ENCODE measurements around the gene RRP8.

The RRP8 gene

GRCh38 chr11:6619004-6619745, 15.8 kb upstream of the RRP8 start, which contains the start of gene TPP1:
TPP1 (minus strand) TSS chr11:6619422; CDS start chr11:6619400, 22 bp downstream.
- in situ Hi-C loops (cut with HindIII; ENCODE audit: low sequenced_read_pairs): loop anchor here (5.0 kb wide), 1 partner anchor 33 kb away; no protein-coding TSS in a partner anchor

GRCh38 chr11:6618117-6619003, 14.9 kb upstream of the RRP8 start:
- in situ Hi-C loops (cut with HindIII; ENCODE audit: low sequenced_read_pairs): loop anchor here (5.0 kb wide), 1 partner anchor 34 kb away; no protein-coding TSS in a partner anchor

DNA sequence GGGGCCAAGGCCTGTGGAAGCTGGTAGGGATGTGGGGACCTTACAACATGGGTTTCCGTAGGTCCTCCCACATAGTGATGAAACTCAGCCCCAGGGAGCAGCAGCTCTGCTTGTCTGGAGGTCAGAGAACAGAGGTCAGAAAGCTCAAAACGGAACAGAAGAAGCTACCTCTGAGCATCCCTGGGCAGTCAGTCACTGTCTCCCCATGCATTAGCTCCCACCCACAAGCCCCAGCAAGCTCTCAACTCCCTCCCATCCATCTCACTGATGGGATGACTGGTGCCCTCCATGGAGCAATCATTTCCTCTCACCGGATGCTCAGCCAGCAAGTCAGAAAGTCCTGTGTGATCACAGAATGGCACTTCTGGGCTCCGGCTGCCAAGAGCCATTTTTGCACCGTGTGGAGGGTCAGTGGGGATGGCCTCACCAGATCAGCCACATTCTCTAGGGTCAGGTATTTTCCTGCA, 13.9 kb upstream of the RRP8 start:
- in situ Hi-C loops (cut with HindIII; ENCODE audit: low sequenced_read_pairs): loop anchor here (5.0 kb wide), 1 partner anchor 35 kb away; no protein-coding TSS in a partner anchor

DNA sequence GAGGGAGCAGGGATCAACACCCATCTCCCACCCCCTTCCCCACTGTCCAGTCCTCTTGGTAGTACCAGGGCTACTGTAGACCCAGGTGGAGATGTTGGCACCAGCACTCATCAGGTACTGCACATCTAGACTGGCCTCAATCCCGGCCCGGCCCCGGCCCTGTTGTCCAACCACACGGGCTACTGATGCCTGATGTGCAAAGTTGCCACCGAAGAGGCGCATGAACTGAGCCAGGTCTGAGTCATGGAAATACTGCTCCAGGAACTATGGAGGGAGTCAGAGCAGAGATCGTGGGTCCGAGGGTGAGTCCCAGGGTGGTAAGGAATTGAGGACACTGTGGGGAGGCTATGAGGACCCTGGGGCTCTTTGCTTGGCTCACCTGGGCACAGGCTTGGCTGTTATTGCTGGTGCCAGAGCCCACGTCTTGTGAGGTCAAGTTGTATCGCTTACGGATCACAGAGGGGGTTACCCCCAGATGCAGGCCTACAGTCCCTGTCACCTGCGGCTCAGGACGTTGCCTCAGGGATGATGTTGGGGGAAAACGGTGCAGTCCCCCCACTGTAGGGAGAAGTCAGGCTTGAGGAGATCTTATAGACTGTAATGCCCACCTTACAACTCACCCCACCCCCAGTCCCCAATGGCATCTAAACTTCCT, 13.3 kb upstream of the RRP8 start:
- in situ Hi-C loops (cut with HindIII; ENCODE audit: low sequenced_read_pairs): loop anchor here (5.0 kb wide), 1 partner anchor 36 kb away; no protein-coding TSS in a partner anchor

- in situ Hi-C loops (cut with HindIII; ENCODE audit: low sequenced_read_pairs): loop anchor here (5.0 kb wide), 1 partner anchor 36 kb away; no protein-coding TSS in a partner anchor
Observed at GRCh38 chr11:6615882-6616585, 12.6 kb upstream of the RRP8 start.

- in situ Hi-C loops (cut with HindIII; ENCODE audit: low sequenced_read_pairs): loop anchor here (5.0 kb wide), 1 partner anchor 37 kb away; no protein-coding TSS in a partner anchor
Observed at GRCh38 chr11:6615046-6615445, 11.6 kb upstream of the RRP8 start.

DNA sequence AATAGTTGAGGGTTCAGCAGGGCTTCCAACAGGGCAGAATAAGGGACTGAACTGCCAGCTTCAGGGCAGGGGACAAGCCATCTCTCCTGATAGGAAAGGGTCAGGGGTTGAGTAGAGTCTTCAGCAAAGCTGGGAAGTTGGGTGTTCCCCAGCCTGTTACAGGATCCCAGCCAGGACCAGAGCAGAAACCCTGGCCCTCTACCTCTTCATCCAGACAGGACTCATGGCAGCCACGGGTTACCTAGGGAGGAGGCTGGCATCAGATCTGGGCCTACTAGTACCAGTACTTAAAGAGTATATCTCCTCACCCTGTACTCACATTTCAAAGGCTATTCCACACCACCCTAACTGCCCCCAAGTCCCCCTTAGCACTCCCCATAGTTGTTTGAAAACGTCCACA, 11.0 kb upstream of the RRP8 start:
- in situ Hi-C loops (cut with HindIII; ENCODE audit: low sequenced_read_pairs): no loop called here

DNA sequence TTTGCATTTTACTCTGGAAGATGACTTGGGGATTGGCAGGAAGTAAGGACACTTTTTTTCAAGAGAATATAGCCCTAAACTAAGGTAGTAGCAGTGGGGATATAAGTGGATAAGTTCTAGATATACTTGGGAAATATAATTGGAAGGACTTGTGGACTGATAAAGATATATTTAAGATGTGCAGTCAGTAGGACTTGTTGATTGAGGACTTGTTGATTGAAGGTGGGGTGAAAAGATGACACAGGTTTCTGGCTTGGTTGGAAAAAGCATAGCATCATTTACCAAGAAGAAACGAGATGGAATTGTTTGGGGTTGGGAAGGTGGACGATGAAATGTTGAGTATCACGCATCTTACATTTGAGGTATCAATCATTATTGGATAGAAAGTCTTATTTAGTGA, 10.1 kb upstream of the RRP8 start:
- in situ Hi-C loops (cut with HindIII; ENCODE audit: low sequenced_read_pairs): no loop called here

GRCh38 chr11:6612213-6613041, 9.0 kb upstream of the RRP8 start, which contains the start of gene TAF10:
TAF10 (minus strand) TSS chr11:6612216; CDS start chr11:6612189, 27 bp downstream.
- in situ Hi-C loops (cut with HindIII; ENCODE audit: low sequenced_read_pairs): no loop called here

- in situ Hi-C loops (cut with HindIII; ENCODE audit: low sequenced_read_pairs): no loop called here
Observed at GRCh38 chr11:6611963-6612212, 8.5 kb upstream of the RRP8 start.

GRCh38 chr11:6611092-6611962, 7.9 kb upstream of the RRP8 start:
- in situ Hi-C loops (cut with HindIII; ENCODE audit: low sequenced_read_pairs): no loop called here

DNA sequence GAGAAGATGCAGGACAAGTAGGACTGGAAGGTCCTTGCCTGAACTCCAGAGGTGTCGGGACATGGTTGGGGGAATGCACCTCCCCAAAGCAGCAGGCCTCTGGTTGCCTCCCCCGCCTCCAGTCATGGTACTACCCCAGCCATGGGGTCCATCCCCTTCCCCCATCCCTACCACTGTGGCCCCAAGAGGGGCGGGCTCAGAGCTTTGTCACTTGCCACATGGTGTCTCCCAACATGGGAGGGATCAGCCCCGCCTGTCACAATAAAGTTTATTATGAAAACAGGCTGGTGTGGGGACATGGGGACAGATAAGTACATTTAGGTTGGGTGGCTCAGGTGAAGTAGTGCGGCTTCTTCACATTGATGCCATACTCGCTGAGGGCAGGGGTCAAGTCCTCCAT, 7.2 kb upstream of the RRP8 start:
- in situ Hi-C loops (cut with HindIII; ENCODE audit: low sequenced_read_pairs): no loop called here

DNA sequence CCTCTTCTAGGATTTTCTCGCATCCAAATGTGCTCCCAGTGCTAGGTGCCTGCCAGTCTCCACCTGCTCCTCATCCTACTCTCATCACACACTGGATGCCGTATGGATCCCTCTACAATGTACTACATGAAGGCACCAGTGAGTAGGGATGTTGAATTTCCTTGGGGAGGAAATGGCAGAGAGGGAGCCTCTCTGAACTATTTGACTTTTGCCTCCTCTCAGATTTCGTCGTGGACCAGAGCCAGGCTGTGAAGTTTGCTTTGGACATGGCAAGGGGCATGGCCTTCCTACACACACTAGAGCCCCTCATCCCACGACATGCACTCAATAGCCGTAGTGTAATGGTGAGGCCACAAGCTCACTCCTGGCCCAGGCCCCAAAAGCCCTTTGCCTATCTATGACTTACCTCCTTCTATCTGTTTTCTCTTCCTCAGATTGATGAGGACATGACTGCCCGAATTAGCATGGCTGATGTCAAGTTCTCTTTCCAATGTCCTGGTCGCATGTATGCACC, 6.1 kb upstream of the RRP8 start:
- in situ Hi-C loops (cut with HindIII; ENCODE audit: low sequenced_read_pairs): no loop called here

- in situ Hi-C loops (cut with HindIII; ENCODE audit: low sequenced_read_pairs): no loop called here
Observed at GRCh38 chr11:6608726-6609501, 5.5 kb upstream of the RRP8 start.

GRCh38 chr11:6608011-6608410, 4.6 kb upstream of the RRP8 start:
- in situ Hi-C loops (cut with HindIII; ENCODE audit: low sequenced_read_pairs): no loop called here

- in situ Hi-C loops (cut with HindIII; ENCODE audit: low sequenced_read_pairs): no loop called here
Observed at GRCh38 chr11:6607190-6607795, 3.9 kb upstream of the RRP8 start.

DNA sequence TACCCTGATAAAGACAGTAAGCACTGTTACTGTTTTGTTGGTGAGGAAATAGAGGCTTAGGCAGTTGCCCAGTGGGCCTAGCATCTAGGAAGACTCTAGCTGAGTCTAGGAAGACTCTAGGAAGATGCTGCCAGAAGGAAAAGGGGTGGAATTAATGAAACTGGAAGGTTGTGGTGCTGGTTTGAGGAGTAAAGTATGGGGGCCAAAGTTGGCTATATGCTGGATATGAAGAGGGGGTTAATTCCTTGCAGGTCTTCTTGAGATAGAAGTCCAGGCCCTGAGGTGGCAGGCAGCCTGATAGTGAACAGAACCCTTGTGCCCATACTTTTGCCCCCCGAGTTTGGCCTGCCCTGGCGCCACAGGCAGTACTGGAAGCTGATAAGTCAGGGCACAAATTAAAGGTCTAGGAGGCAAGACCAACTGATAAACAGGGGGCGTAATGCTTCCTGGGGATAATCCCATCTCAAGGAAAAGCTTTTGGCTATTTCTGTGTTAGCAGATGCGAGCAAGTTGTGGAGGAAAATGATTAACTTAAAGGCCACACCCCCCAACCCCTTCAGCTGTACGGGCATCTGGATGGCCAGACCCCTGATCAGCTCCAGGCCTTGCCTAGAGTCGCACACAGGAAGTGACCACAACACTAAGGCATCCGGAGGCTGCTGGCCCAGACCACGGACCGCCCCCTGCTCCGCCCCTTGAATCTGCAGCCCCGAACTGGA, 3.2 kb upstream of the RRP8 start:
- in situ Hi-C loops (cut with HindIII; ENCODE audit: low sequenced_read_pairs): no loop called here
